Tibial artery (tissue), 4 donors: ENCODE results near the gene DYNC1I1.

Experiments used
- DNase-seq, 2 donors: peaks; one replicate each; pipeline ENCODE4 v3.0.0-alpha.2; 2019
- H3K27ac ChIP-seq, 2 donors: fragments of 200-600 bp; sonication (generic) in 1 of 2; 1 replicate in 1 of 2; 2 replicates in 1 of 2; pipeline ENCODE4 v1.5.1; 2018 to 2019; ENCODE audit warnings: mild to moderate bottlenecking in 1 of 2
- H3K27me3 ChIP-seq, 2 donors: fragments of 200-600 bp; sonication (generic) in 1 of 2; one replicate each; pipeline versions ENCODE4 v1.5.1 to v1.6.0; 2016 to 2019
- H3K36me3 ChIP-seq, 3 donors: fragments of 200-600 bp; sonication (generic) in 2 of 3; one replicate each; pipeline ENCODE4 v1.5.1; 2016 to 2019; ENCODE audit warnings: mild to moderate bottlenecking in 2 of 3
- H3K4me1 ChIP-seq, 4 donors: fragments of 200-600 bp; sonication (generic) in 2 of 4; 1 replicate in 3 of 4; 2 replicates in 1 of 4; pipeline ENCODE4 v1.5.1; 2016 to 2019
- H3K4me3 ChIP-seq, 2 donors: fragments of 200-600 bp; sonication (generic) in 1 of 2; 1 replicate in 1 of 2; 2 replicates in 1 of 2; pipeline ENCODE4 v1.5.1; 2018 to 2019; ENCODE audit warnings: mild to moderate bottlenecking in 2 of 2
- H3K9me3 ChIP-seq, 3 donors: fragments of 200-600 bp; sonication (generic) in 1 of 3; one replicate each; pipeline ENCODE4 v1.5.1; 2016 to 2019
- CTCF ChIP-seq, 2 experiments: fragments of 200-600 bp in 1 of 2; fragments of 450-650 bp in 1 of 2; IDR thresholded peaks; one replicate each; pipeline ENCODE4 v1.5.1; 2017 to 2019; ENCODE audit warnings: antibody characterized with exemption in 2 of 2, mild to moderate bottlenecking in 1 of 2, moderate library complexity in 1 of 2
- intact Hi-C: fragments of 100-400 bp; cut with DNase I; formaldehyde crosslinking; loops from one replicate; pipeline ENCODE4 v1.15.0; 2023; ENCODE audit warnings: low total_unique reads

DYNC1I1 gene

GRCh38 chr7:95800787-95801186 is 28.4 kb downstream of the DYNC1I1 start:
- no peaks in the 10 kb centered on the region for H3K9me3 ChIP-seq
- no peaks in the 10 kb centered on the region for H3K36me3 ChIP-seq
- no peak overlapping the region for H3K4me3 ChIP-seq
- H3K27ac ChIP-seq: no peak overlapping the region
- no peak for DNase-seq
- no peak for TF ChIP-seq CTCF (IDR thresholded peaks at IDR 0.05)
- no peaks in the 10 kb centered on the region for H3K27me3 ChIP-seq
- intact Hi-C loops: loop anchor here (5.0 kb wide), 1 partner anchor 1952 kb away; no protein-coding TSS in a partner anchor
- H3K4me1 ChIP-seq: no peaks in the 10 kb centered on the region

GRCh38 chr7:95802270-95802669 is 29.9 kb downstream of the DYNC1I1 start:
- intact Hi-C loops: loop anchor here (5.0 kb wide), 1 partner anchor 1950 kb away; no protein-coding TSS in a partner anchor
- no peaks in the 10 kb centered on the region for H3K9me3 ChIP-seq
- no peaks in the 10 kb centered on the region for H3K4me1 ChIP-seq
- H3K36me3 ChIP-seq: no peaks in the 10 kb centered on the region
- DNase-seq: no peak
- no peak overlapping the region for H3K27ac ChIP-seq
- no peaks in the 10 kb centered on the region for H3K27me3 ChIP-seq
- TF ChIP-seq CTCF (IDR thresholded peaks at IDR 0.05): no peak
- no peak overlapping the region for H3K4me3 ChIP-seq

GRCh38 chr7:95804052-95804451 is 31.7 kb downstream of the DYNC1I1 start:
- TF ChIP-seq CTCF (IDR thresholded peaks at IDR 0.05): no peak
- H3K9me3 ChIP-seq: no peaks in the 10 kb centered on the region
- no peak overlapping the region for H3K27ac ChIP-seq
- no peaks in the 10 kb centered on the region for H3K36me3 ChIP-seq
- H3K4me1 ChIP-seq: peaks cover 0 to 7% (median 0%) of the 10 kb centered on the region in 4 donors
- intact Hi-C loops: loop anchor here (5.0 kb wide), 1 partner anchor 1948 kb away; no protein-coding TSS in a partner anchor
- DNase-seq: no peak
- H3K4me3 ChIP-seq: no peak overlapping the region
- no peaks in the 10 kb centered on the region for H3K27me3 ChIP-seq

- Histone ChIP-seq H3K27me3 (no peaks in the 10 kb centered on the region), H3K4me3 (no peak overlapping the region), H3K4me1 (peaks cover 0 to 19% (median 0%) of the 10 kb centered on the region in 4 donors), H3K9me3 (no peaks in the 10 kb centered on the region), H3K27ac (no peak overlapping the region), H3K36me3 (no peaks in the 10 kb centered on the region)
- intact Hi-C loops: no loop called here
- no peak for DNase-seq
- no peak for TF ChIP-seq CTCF (IDR thresholded peaks at IDR 0.05)
Measured at GRCh38 chr7:95805909-95806308, 33.6 kb downstream of the DYNC1I1 start.

GRCh38 chr7:95808396-95808795 is 36.0 kb downstream of the DYNC1I1 start:
- no peak overlapping the region for H3K27ac ChIP-seq
- intact Hi-C loops: no loop called here
- no peaks in the 10 kb centered on the region for H3K36me3 ChIP-seq
- H3K4me1 ChIP-seq: peaks cover 0 to 30% (median 0%) of the 10 kb centered on the region in 4 donors
- H3K9me3 ChIP-seq: no peaks in the 10 kb centered on the region
- DNase-seq: no peak
- no peaks in the 10 kb centered on the region for H3K27me3 ChIP-seq
- H3K4me3 ChIP-seq: no peak overlapping the region
- TF ChIP-seq CTCF (IDR thresholded peaks at IDR 0.05): no peak
